ENCODE data around the gene OSCP1. TPM values are rescaled to one million over a fixed set of nuclear protein-coding genes. Genes with fewer than 3 reads are reported as not detected.

OSCP1 gene
- total RNA-seq, 1 experiment from 2014 or later: 3.2 TPM

DNA sequence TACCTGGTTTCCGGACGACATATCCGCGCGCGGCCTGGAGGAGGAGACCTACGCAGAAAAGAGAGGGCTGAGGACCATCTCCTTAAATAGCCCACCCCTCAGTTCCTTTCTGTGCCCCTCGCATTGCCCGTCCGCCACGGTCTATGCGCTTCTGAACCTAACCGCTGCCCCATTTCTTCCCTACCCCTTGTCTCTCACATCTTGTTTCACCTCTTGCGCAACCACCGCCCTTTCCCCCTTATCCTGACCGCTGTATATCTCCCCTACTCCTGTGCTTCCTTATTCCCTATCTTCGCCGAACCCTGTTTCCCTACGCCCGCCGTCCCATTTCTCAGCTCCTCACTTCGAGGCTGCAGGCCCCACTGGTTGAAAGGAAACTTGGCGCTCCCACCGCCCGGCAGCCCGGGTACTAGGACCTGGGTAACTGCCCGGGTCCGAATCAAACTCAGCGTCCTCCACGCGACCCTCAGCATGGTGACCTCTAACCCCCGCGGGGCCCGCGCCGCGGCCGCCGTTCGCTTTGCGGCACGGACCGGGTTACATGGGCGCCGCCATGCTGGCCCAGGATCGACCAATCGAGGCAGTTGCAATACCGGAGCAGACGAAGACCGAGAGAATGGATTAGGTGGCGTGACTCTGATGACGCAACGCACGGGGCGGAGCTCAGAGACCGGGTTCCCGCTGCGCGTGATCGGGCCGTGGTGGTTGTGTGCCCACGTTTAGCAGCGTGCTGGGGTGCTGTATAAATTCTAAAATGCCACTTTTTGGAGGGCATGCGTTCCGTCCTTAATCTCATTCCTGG, 13.8 kb upstream of the OSCP1 start, which contains the start of gene MRPS15:
TSS of gene MRPS15 (minus strand) at position 582 of the 802 bp plus-strand sequence. CDS start at position 473, 109 bp downstream.
- Histone ChIP-seq H2BK15ac (ENCODE audit: low read depth, low read length) (no peak within 1 kb of the TSS), H2AK5ac (ENCODE audit: insufficient read length, low read length) (no peak within 1 kb of the TSS), H3K4me1 (ENCODE audit: insufficient read depth, low read length) (no peaks in the 10 kb centered on the region), H3K4me2 (ENCODE audit: insufficient read depth, insufficient read length, low read length) (peak within 1 kb of the TSS; percentile 65), H3K56ac (ENCODE audit: insufficient read length, low read depth, low read length) (no peak within 1 kb of the TSS), H3K27ac (ENCODE audit: insufficient read length, low read depth, low read length) (peak within 1 kb of the TSS; percentile 57), H2BK12ac (ENCODE audit: insufficient read length, low read depth, low read length) (peak within 1 kb of the TSS; percentile 7), H3K23me2 (ENCODE audit: insufficient read length, low read depth, low read length, poor library complexity, severe bottlenecking) (peaks cover 9% of the 10 kb centered on the region), H4K8ac (replicated peaks; ENCODE audit: insufficient read length, low read depth, low read length) (no peak within 1 kb of the TSS), H3K9ac (ENCODE audit: extremely low read depth, insufficient read length, low read length) (peak within 1 kb of the TSS; percentile 89), H3K18ac (ENCODE audit: insufficient read length, low read depth, low read length) (peak within 1 kb of the TSS; percentile 95), H3K9me3 (ENCODE audit: control insufficient read depth, low read depth, low read length) (no peaks in the 10 kb centered on the region), H2BK5ac (ENCODE audit: insufficient read length, low read length) (peak within 1 kb of the TSS; percentile 32), H2BK120ac (ENCODE audit: low read depth, low read length, poor library complexity, severe bottlenecking) (peak within 1 kb of the TSS; percentile 24), H2AFZ (ENCODE audit: low read length) (peak within 1 kb of the TSS; percentile 25), H2BK20ac (ENCODE audit: low read depth, low read length, poor library complexity, severe bottlenecking) (peak within 1 kb of the TSS; percentile 13), H4K20me1 (ENCODE audit: control insufficient read depth, insufficient read depth, insufficient read length) (no peaks in the 10 kb centered on the region), H3K79me2 (ENCODE audit: insufficient read depth, low read length) (no peaks in the 10 kb centered on the region; the same call in 1 of the 2 replicates), H3T11ph (ENCODE audit: low read length) (no peak within 1 kb of the TSS), H4K5ac (ENCODE audit: insufficient read length, low read depth, low read length) (peak within 1 kb of the TSS; percentile 86), H4K91ac (ENCODE audit: insufficient read length, low read depth, low read length) (no peak within 1 kb of the TSS), H3K4ac (ENCODE audit: low read depth, low read length) (peak within 1 kb of the TSS; percentile 26), H3K14ac (ENCODE audit: insufficient read depth, low read length) (peak within 1 kb of the TSS; percentile 90), H3K23ac (ENCODE audit: insufficient read length, low read depth, low read length) (no peak within 1 kb of the TSS), H3K79me1 (ENCODE audit: insufficient read depth, low read depth, low read length, poor library complexity, severe bottlenecking) (no peaks in the 10 kb centered on the region), H3K27me3 (ENCODE audit: insufficient read depth, low read length) (peaks cover 27% of the 10 kb centered on the region; the same call in 1 of the 2 replicates)
- WGBS (ENCODE audit: extremely low coverage, insufficient read length, low lambda C conversion rate): no CpG with 5 or more reads among the region's 65 CpGs
- Mint-ChIP-seq H3K27ac (peak within 1 kb of the TSS; percentile 99 to 100 (median 100)), H3K4me1 (peaks cover 17 to 25% of the 10 kb centered on the region in 2 experiments), H3K27me3 (ENCODE audit: low read depth) (peaks cover 41% of the 10 kb centered on the region), H3K36me3 (ENCODE audit: insufficient read depth in 1 of 3, low read depth in 3 of 3) (peaks cover 21 to 37% (median 31%) of the 10 kb centered on the region in 3 experiments), H3K4me3 (peak within 1 kb of the TSS; percentile 99 to 100), H3K9me3 (no peaks in the 10 kb centered on the region)
- peak; percentile 94 for DNase-seq
- TF ChIP-seq, protein P1, sequence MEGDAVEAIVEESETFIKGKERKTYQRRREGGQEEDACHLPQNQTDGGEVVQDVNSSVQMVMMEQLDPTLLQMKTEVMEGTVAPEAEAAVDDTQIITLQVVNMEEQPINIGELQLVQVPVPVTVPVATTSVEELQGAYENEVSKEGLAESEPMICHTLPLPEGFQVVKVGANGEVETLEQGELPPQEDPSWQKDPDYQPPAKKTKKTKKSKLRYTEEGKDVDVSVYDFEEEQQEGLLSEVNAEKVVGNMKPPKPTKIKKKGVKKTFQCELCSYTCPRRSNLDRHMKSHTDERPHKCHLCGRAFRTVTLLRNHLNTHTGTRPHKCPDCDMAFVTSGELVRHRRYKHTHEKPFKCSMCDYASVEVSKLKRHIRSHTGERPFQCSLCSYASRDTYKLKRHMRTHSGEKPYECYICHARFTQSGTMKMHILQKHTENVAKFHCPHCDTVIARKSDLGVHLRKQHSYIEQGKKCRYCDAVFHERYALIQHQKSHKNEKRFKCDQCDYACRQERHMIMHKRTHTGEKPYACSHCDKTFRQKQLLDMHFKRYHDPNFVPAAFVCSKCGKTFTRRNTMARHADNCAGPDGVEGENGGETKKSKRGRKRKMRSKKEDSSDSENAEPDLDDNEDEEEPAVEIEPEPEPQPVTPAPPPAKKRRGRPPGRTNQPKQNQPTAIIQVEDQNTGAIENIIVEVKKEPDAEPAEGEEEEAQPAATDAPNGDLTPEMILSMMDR (conservative IDR thresholded peaks at IDR 0.05): no peak
